Measurements from ENCODE around the gene YJEFN3.

GRCh38 chr19:19488875-19489690 lies 39.6 kb upstream of the YJEFN3 start:
- TF ChIP-seq CTCF (IDR thresholded peaks at IDR 0.05; ENCODE audit: insufficient read depth, low read length, poor library complexity, severe bottlenecking) (no peak), EZH2phosphoT487 (conservative IDR thresholded peaks at IDR 0.05; ENCODE audit: low read length) (no peak)
